WERI-Rb-1 (cell line): ENCODE results near the gene ZZZ3.

Source experiments
- DNase-seq: peaks from one replicate; pipeline ENCODE4 v3.0.0-alpha.2; 2020
- H3K27ac ChIP-seq: fragments of 250-450 bp; sonication (Bioruptor Pico); 2 replicates; pipeline ENCODE4 v1.5.1; 2020; ENCODE audit warnings: mild to moderate bottlenecking, moderate library complexity
- H3K27me3 ChIP-seq: fragments of 250-450 bp; sonication (Bioruptor Pico); 2 replicates; pipeline ENCODE4 v1.5.1; 2021; ENCODE audit warnings: mild to moderate bottlenecking, low read depth, moderate library complexity; ENCODE audit not compliant: insufficient read depth, severe bottlenecking
- H3K36me3 ChIP-seq: fragments of 250-450 bp; sonication (Bioruptor Pico); 2 replicates; pipeline ENCODE4 v1.5.1; 2020; ENCODE audit warnings: mild to moderate bottlenecking, moderate library complexity
- H3K4me3 ChIP-seq: 2 replicates; pipeline ENCODE4 v1.5.1; 2011; ENCODE audit warnings: low read depth, mild to moderate bottlenecking, control low read depth, low read length
- H3K9me3 ChIP-seq: fragments of 250-450 bp; sonication (Bioruptor Pico); 2 replicates; pipeline ENCODE4 v1.5.1; 2021; ENCODE audit warnings: mild to moderate bottlenecking, moderate library complexity; ENCODE audit not compliant: severe bottlenecking
- TF ChIP-seq, protein P1 (sequence below): IDR thresholded peaks from 2 replicates; pipeline ENCODE4 v1.5.1; 2011; ENCODE audit warnings: low read depth, mild to moderate bottlenecking, control low read depth, inconsistent platforms, low read length

Gene ZZZ3

GRCh38 chr1:77642196-77642595 lies 40.3 kb downstream of the ZZZ3 start:
- no peaks in the 10 kb centered on the region for H3K9me3 ChIP-seq
- H3K27me3 ChIP-seq, result no peaks in the 10 kb centered on the region
- TF ChIP-seq, protein P1, sequence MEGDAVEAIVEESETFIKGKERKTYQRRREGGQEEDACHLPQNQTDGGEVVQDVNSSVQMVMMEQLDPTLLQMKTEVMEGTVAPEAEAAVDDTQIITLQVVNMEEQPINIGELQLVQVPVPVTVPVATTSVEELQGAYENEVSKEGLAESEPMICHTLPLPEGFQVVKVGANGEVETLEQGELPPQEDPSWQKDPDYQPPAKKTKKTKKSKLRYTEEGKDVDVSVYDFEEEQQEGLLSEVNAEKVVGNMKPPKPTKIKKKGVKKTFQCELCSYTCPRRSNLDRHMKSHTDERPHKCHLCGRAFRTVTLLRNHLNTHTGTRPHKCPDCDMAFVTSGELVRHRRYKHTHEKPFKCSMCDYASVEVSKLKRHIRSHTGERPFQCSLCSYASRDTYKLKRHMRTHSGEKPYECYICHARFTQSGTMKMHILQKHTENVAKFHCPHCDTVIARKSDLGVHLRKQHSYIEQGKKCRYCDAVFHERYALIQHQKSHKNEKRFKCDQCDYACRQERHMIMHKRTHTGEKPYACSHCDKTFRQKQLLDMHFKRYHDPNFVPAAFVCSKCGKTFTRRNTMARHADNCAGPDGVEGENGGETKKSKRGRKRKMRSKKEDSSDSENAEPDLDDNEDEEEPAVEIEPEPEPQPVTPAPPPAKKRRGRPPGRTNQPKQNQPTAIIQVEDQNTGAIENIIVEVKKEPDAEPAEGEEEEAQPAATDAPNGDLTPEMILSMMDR, result no peak
- H3K36me3 ChIP-seq, result peaks cover 11% of the 10 kb centered on the region; the same call in 1 of the 2 replicates
- no peak overlapping the region for H3K27ac ChIP-seq
- DNase-seq, result no peak
- no peak overlapping the region for H3K4me3 ChIP-seq

- Histone ChIP-seq H3K4me3 (no peak overlapping the region), H3K36me3 (peaks cover 3% of the 10 kb centered on the region; the same call in 1 of the 2 replicates), H3K9me3 (no peaks in the 10 kb centered on the region), H3K27me3 (no peaks in the 10 kb centered on the region), H3K27ac (no peak overlapping the region)
- TF ChIP-seq, protein P1, result no peak
- DNase-seq, result no peak
Measured at GRCh38 chr1:77639557-77640069, 42.8 kb downstream of the ZZZ3 start.

- no peak for DNase-seq
- peaks cover 7% of the 10 kb centered on the region for H3K36me3 ChIP-seq
- H3K27ac ChIP-seq, result no peak overlapping the region
Measured at GRCh38 chr1:77639056-77639455, 43.4 kb downstream of the ZZZ3 start.

DNA sequence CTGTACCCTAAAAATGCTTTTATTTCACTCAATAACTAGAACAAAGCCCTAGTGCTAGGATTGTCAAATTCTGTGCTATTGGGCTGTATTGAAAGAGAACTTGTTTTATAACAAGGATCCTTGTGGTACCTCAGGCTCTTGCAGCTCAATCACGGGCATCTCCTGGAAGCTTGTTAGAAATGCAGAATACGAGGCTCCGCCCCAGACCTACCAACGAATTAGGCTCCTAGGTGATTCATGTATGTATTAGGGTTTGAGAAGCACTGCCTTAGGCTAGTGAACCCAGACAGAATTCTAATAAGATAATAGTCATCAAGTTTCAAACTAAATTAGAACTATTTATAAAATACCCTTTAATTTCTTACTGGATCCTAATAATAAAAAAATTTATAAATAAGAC lies 45.6 kb downstream of the ZZZ3 start:
- H3K4me3 ChIP-seq, result no peak overlapping the region
- TF ChIP-seq, protein P1, result no peak
- no peaks in the 10 kb centered on the region for H3K9me3 ChIP-seq
- no peak for DNase-seq
- no peaks in the 10 kb centered on the region for H3K27me3 ChIP-seq
- H3K27ac ChIP-seq, result no peak overlapping the region
- H3K36me3 ChIP-seq, result peaks cover 20% of the 10 kb centered on the region

More at GRCh38 chr1:77639056-77639455, 43.4 kb downstream of the ZZZ3 start:
- Histone ChIP-seq H3K4me3 (no peak overlapping the region), H3K9me3 (no peaks in the 10 kb centered on the region), H3K27me3 (no peaks in the 10 kb centered on the region)
- TF ChIP-seq, protein P1, result no peak
